H1 (cell line): ENCODE results near the gene ARID1B. TPM values are rescaled to one million over a fixed set of nuclear protein-coding genes. Genes with fewer than 3 reads are reported as not detected.
A peak's percentile ranks its signal among the peaks of the same experiment; 100 is the strongest.

Experiments used
- ATF3 ChIP-seq: IDR thresholded peaks from 2 replicates; pipeline ENCODE4 v1.6.1; 2011; ENCODE audit warnings: low read depth, mild to moderate bottlenecking, low read length; ENCODE audit not compliant: insufficient read depth
- BCL11A ChIP-seq, 2 experiments: IDR thresholded peaks; one replicate each; pipeline ENCODE4 v1.6.1; 2011; ENCODE audit warnings: low read depth in 2 of 2, low read length in 2 of 2, mild to moderate bottlenecking in 2 of 2
- CHD1 ChIP-seq: IDR thresholded peaks from 2 replicates; pipeline ENCODE4 v1.6.1; 2012; ENCODE audit warnings: low read depth, low read length, improper control_type of control experiment
- CTCF ChIP-seq, 3 experiments: IDR thresholded peaks; 1 replicate in 2 of 3; 2 replicates in 1 of 3; pipeline versions ENCODE4 v1.5.1 to v1.6.1; 2011; ENCODE audit warnings: low read length in 3 of 3, mild to moderate bottlenecking in 3 of 3, inconsistent platforms in 2 of 3, low read depth in 1 of 3, moderate library complexity in 1 of 3; ENCODE audit not compliant: insufficient read depth in 1 of 3; ENCODE audit errors: control extremely low read depth in 1 of 3
- E2F6 ChIP-seq: IDR thresholded peaks from 2 replicates; pipeline ENCODE4 v1.6.1; 2012; ENCODE audit warnings: inconsistent platforms
- HDAC2 ChIP-seq, 2 experiments: fragments of 300-600 bp in 1 of 2; sonication (generic) in 1 of 2; IDR thresholded peaks; 2 replicates each; pipeline ENCODE4 v1.6.1; 2011 to 2012; ENCODE audit warnings: low read depth in 2 of 2, low read length in 2 of 2, mild to moderate bottlenecking in 2 of 2, moderate library complexity in 2 of 2, borderline replicate concordance in 1 of 2, inconsistent platforms in 1 of 2
- RAD21 ChIP-seq, 2 experiments: IDR thresholded peaks in 1 of 2; conservative IDR thresholded peaks in 1 of 2; 2 replicates each; pipeline ENCODE4 v1.6.1; 2011; ENCODE audit warnings: low read depth in 2 of 2, low read length in 2 of 2, improper control_type of control experiment in 1 of 2, inconsistent platforms in 1 of 2, mild to moderate bottlenecking in 1 of 2, moderate library complexity in 1 of 2
- polyA plus RNA-seq, 7 experiments: library from polyadenylated mRNA; depleted of rRNA in 3 of 7; stranded (reverse) in 5 of 7; unstranded in 2 of 7; fragments of >200 nt in 5 of 7; fragments of 200-250 nt in 2 of 7; gene quantifications; 1 replicate in 5 of 7; 2 replicates in 1 of 7; 4 replicates in 1 of 7; pipeline versions ENCODE4 v1.2.1 to v1.2.3, GENCODE V29; 2011 to 2013; ENCODE audit warnings: missing spikeins in 2 of 7, mixed read lengths in 2 of 7
- total RNA-seq: library from RNA; stranded (reverse); fragmentation: NEBNext Ultra II Directional; extraction: Animal tissue kit (Norgen Biotek cat#: 25700); gene quantifications from 2 replicates; pipeline ENCODE4 v1.2.1, GENCODE V29; 2021

Gene ARID1B
- total and polyA plus RNA-seq, 2 of the 8 experiments (the other 6 are each of a cell fraction or from before 2014, with no cell fraction given) = 24.3 to 70.3 TPM

GRCh38 chr6:157139054-157139708 lies 362.0 kb downstream of the ARID1B start (continued):
- TF ChIP-seq E2F6 (no peak), CTCF (IDR thresholded peaks at IDR 0.05; ENCODE audit: control extremely low read depth in 1 of 3, insufficient read depth in 1 of 3, low read depth in 1 of 3, low read length in 3 of 3) (peak; percentile 71 to 83 (median 77)), CHD1 (no peak), RAD21 (IDR thresholded peaks at IDR 0.05 in 1 of 2, conservative IDR thresholded peaks at IDR 0.05 in 1 of 2; ENCODE audit: low read depth in 2 of 2, low read length in 2 of 2) (peak; percentile 76 to 82), HDAC2 (IDR thresholded peaks at IDR 0.05; ENCODE audit: borderline replicate concordance in 1 of 2, low read depth in 2 of 2, low read length in 2 of 2) (no peak), BCL11A (IDR thresholded peaks at IDR 0.05; ENCODE audit: low read depth in 2 of 2, low read length in 2 of 2) (no peak), ATF3 (no peak)
